Effector memory CD4-positive, alpha-beta T cell (primary cell): Measurements from ENCODE around the gene C6orf47.

Source experiments
- DNase-seq, 3 donors: peaks; one replicate each; pipeline ENCODE4 v3.0.0-alpha.2; 2020
- H3K27ac ChIP-seq: 2 replicates; pipeline ENCODE4 v1.7.0; 2013; ENCODE audit warnings: mild to moderate bottlenecking, low read length, moderate library complexity; ENCODE audit not compliant: insufficient read depth, poor library complexity, severe bottlenecking
- H3K27me3 ChIP-seq: replicated peaks from 2 replicates; pipeline ENCODE4 v1.7.0; 2013; ENCODE audit warnings: mild to moderate bottlenecking, low read length; ENCODE audit not compliant: insufficient read depth, control insufficient read depth, poor library complexity, severe bottlenecking
- H3K36me3 ChIP-seq: 2 replicates; pipeline ENCODE4 v1.7.0; 2013; ENCODE audit warnings: mild to moderate bottlenecking, low read length, moderate library complexity; ENCODE audit not compliant: control insufficient read depth, insufficient read depth
- H3K4me1 ChIP-seq: 2 replicates; pipeline ENCODE4 v1.7.0; 2013; ENCODE audit warnings: low read length, mild to moderate bottlenecking; ENCODE audit not compliant: control insufficient read depth, insufficient read depth, poor library complexity, severe bottlenecking
- H3K4me3 ChIP-seq: 2 replicates; pipeline ENCODE4 v1.7.0; 2013; ENCODE audit warnings: low read length, low read depth, mild to moderate bottlenecking; ENCODE audit not compliant: insufficient read depth, poor library complexity, severe bottlenecking
- H3K9me3 ChIP-seq: 2 replicates; pipeline ENCODE4 v1.7.0; 2013; ENCODE audit warnings: mild to moderate bottlenecking, low read length, moderate library complexity; ENCODE audit not compliant: control insufficient read depth

The C6orf47 gene

DNA sequence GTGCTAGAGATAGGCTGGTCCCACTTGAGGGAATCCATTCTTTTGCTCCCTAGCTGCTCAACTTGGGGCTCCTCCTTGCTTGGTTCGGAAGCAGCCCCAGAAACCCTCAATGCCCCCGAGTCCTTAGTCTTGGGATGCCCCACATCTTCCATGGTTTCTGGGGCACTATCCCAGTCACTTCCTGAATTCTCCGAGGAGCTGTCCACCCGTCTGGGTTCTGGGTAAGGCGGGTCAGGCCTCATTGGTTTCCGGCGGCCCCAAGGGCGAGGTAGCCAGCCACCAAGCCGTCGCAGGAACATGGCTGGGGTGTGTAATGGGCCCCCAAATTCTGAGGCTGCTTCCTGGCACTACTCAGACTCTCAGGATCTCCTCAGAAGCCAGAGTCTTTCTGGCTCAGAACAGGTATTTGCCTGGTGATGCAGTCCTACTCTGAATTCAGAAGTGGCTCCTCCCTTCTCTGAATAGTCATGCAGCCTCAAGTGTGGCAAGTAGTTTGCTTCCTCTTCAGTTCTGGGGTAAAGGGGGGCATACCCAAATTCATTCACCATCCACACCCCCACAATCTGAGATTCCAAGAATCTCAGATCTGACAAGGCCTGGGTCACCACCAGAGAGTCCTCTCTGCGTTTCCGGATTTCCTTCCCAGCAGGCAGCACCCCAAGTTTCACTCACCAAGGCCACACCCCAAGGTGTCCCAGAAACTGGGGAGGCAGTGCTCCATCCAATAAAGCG, 763 bp downstream of the C6orf47 start:
- H3K4me3 ChIP-seq = peak overlapping the region; percentile 82
- H3K4me1 ChIP-seq = peaks cover 50% of the 10 kb centered on the region
- H3K9me3 ChIP-seq = no peaks in the 10 kb centered on the region
- H3K27ac ChIP-seq = peak overlapping the region; percentile 80
- DNase-seq = peak in 1 of 3 donors; percentile 18
- no peaks in the 10 kb centered on the region for H3K27me3 ChIP-seq
- peaks cover 9% of the 10 kb centered on the region for H3K36me3 ChIP-seq

DNA sequence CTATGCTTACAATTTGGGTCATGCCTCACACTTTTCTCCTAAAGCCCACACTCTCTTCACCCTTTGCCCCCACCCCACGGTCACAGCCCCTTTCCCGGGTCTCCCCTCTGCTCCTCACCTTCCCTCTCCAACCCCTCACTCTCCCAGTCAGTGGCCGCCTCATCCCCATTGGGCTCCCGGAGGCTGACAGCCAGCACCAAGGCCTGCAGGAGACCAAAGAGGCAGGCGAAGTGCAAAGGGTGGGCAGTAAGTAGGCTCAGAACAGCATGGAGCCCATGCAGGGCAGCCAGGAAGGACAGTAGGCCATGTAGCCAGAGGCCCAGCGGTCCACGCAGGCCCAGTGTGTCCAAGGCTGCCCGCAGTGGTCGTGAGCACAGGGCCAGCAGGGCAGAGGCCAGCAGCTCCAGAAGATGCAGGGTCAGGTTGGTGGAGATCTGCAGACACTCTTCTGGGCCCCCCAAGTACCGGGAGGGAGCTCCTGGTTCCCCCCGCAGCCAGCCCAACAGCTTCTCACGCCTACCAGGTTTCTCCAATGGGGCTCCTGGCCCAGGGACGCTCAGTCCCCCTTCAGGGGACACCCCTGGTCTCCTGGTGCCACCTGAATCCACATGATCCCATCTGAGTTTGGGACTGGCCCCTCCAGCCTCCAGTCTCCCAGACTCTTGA, 1.5 kb downstream of the C6orf47 start:
- no peaks in the 10 kb centered on the region for H3K27me3 ChIP-seq
- H3K36me3 ChIP-seq = peaks cover 9% of the 10 kb centered on the region
- no peaks in the 10 kb centered on the region for H3K9me3 ChIP-seq
- DNase-seq = no peak
- peaks cover 43% of the 10 kb centered on the region for H3K4me1 ChIP-seq
- H3K27ac ChIP-seq = peak overlapping the region; percentile 80
- H3K4me3 ChIP-seq = peak overlapping the region; percentile 82

DNA sequence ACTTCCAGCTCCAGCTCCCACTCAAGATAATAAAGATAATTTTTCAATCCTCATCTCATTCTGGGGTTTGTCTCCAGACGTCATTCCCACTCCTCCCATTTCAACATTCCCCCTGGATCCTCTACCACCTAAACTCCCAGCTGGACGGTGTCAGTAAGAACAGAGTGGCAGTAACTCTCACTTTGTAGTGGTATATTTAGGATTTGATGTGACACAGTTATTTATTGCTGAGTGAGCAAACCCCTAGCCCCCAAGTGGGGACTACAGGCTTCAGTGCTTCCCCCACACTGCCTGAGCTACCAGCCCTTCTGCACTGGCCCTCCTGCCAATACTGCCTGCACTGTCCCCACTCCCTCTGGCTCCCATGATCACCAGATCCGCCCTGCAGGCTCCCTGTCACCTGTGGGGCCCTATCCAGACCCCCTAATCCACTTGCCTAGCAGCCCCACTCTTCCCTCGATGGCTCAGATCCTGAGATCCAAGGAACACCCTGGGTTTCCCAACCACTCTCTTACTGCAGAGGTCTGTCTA, 2.4 kb downstream of the C6orf47 start:
- no peak for DNase-seq
- Histone ChIP-seq H3K4me1 (peaks cover 38% of the 10 kb centered on the region), H3K9me3 (no peaks in the 10 kb centered on the region), H3K36me3 (peaks cover 9% of the 10 kb centered on the region), H3K27me3 (no peaks in the 10 kb centered on the region), H3K27ac (no peak overlapping the region), H3K4me3 (no peak overlapping the region)

DNA sequence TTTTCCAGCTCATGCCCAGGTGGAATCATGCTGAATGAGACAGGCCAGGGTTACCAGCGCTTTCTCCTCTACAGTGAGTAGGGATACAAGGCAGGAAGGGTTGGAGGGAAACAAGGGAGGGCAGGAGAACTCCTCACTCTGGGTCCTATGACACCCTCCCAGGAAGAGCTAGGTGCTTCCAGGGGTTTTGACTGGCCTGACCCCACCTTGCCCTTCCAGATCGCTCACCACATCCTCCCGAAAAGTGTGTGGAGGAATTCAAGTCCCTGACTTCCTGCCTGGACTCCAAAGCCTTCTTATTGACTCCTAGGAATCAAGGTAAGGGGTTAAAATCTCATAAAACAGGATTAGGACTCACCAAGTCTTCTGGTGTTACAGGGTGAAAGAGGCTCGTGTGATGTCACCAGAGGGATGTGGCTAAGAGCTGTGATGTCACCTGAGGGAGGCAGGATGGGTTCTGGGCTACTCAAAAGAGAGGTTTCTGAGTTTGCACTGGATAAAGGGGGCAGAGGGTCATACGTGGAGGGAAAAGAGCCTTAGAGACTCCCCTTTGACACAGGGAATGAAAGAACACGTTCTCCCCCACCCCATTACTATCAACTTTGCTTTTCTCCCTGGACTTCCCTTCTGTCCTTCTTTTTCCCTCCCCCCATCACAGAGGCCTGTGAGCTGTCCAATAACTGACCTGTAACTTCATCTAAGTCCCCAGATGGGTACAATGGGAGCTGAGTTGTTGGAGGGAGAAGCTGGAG, 3.0 kb downstream of the C6orf47 start:
- peaks cover 38% of the 10 kb centered on the region for H3K4me1 ChIP-seq
- no peak for DNase-seq
- no peak overlapping the region for H3K4me3 ChIP-seq
- no peaks in the 10 kb centered on the region for H3K9me3 ChIP-seq
- no peak overlapping the region for H3K27ac ChIP-seq
- H3K36me3 ChIP-seq = peaks cover 9% of the 10 kb centered on the region
- no peaks in the 10 kb centered on the region for H3K27me3 ChIP-seq

DNA sequence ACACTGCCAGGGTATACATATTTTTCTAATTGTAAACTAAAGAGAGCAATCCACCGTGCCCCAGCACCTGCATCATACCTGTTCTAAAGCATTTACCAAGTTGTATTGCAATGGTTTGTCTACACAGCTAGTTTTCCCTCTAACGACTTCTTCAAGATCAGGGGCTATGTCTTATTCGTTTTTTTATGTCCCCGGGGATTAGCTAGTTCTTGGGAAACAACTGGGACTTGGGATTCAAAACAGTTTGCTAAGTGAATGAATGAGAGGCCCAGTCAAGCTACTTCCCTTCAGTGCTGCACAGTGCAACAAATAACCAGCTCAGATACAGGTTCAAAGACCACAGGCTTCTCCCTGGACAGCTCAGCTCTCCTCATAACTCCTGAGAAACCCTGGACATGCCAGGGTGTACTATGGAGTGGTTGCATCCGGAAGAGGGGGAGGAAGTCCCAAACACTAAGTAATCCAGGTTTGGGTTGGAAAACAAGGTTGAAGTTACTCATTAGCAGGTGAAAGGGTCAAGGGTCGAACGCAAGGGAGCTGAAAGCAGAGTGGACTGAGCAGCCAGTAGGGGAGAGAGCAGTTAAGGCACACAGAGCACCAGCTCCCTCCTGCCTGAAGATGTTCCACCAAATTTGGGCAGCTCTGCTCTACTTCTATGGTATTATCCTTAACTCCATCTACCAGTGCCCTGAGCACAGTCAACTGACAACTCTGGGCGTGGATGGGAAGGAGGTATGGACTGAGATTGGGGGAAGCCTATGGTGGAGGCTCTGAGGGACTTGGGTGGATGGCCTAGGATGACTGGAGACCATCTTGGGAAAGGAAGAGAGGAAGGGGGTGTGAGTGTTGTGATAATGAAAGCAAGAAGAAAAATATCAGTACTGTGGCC, 5.0 kb downstream of the C6orf47 start, which contains the start of gene APOM:
Gene APOM, plus strand, starts transcription at position 546 of the 889 bp plus-strand sequence. Its CDS starts 73 bp downstream, at position 619.
- Histone ChIP-seq H3K4me3 (no peak within 1 kb of the TSS), H3K36me3 (peaks cover 4% of the 10 kb centered on the region), H3K27me3 (no peaks in the 10 kb centered on the region), H3K27ac (no peak within 1 kb of the TSS), H3K9me3 (no peaks in the 10 kb centered on the region), H3K4me1 (peaks cover 41% of the 10 kb centered on the region)
- DNase-seq = no peak

DNA sequence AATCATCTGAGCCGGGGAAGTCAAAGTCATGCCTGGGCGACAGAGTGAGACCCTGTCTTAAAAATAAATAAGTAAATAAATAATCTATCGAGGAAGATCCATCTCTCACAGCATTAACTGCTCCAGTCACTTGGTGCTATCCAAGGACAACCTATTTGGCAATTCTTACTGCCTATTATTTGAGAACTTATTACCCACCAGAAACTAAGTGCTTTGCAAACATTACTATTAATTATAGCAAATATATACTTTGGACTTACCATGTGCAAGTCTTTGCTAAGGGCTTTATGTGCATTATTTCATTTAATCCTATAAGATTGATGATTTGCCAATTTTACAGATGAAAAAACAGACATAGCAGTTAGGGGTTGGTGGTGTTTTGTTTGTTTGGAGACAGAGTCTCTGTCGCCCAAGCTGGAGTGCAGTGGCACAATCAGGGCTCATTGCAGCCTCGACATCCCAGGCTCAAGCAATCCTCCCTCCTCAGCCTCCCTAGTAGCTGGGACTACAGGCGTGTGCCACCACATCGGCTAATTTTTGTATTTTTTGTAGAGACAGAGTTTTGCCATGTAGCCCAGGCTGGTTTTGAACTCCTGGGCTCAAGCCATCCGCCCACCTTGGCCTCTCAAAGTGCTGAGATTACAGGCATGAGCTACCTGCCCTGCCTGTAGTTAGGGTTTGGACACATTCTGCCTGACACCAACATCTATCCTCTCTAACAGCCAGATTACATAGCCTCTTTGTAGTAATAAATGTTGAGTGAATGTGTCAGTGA, 5.8 kb downstream of the C6orf47 start:
- no peak overlapping the region for H3K4me3 ChIP-seq
- no peaks in the 10 kb centered on the region for H3K9me3 ChIP-seq
- peaks cover 36% of the 10 kb centered on the region for H3K4me1 ChIP-seq
- H3K27ac ChIP-seq = no peak overlapping the region
- no peaks in the 10 kb centered on the region for H3K27me3 ChIP-seq
- DNase-seq = no peak
- peaks cover 4% of the 10 kb centered on the region for H3K36me3 ChIP-seq

DNA sequence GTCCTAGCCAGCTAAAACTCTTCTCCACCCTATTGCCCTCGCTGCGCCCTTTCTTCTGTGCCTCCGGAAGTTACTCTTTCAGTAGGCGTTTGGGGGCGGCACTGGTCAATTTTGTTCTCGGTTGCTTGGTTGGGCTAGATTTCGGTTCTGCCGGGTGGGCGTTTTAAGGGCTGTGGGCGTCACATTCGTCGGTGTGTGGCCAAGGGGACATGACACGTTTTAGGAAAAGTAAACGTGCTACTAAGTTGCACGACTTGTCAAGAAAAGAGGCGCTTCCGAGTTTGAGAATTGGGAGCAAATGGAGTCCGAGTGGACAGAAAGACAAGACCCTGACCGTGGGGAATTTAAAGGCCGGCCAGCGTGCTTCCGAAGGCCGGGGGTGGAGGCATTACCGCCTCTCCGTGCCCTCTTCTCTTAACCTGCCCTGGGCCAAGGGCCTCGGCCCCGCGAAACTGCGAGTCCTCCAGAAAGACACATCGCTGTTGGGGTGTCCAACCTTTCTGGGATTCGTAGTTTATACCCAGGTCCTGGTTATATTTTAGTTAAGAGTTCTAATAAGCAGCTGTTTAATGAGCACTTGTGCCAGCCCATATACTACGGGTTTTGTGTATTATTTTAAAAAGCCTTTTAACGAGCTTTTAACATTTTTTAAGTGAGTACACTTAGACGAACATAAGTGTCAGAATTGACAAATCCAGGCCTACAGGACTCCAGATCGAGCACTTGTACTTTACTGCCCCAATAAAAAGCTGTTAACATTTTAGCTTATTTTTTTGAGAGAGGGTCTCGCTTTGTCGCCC, 7.5 kb downstream of the C6orf47 start:
- peaks cover 16% of the 10 kb centered on the region for H3K36me3 ChIP-seq
- no peaks in the 10 kb centered on the region for H3K9me3 ChIP-seq
- peak in 2 of 3 donors; percentile 77 to 82 for DNase-seq
- H3K4me3 ChIP-seq = peak overlapping the region; percentile 69
- H3K4me1 ChIP-seq = peaks cover 19% of the 10 kb centered on the region
- no peaks in the 10 kb centered on the region for H3K27me3 ChIP-seq
- peak overlapping the region; percentile 98 for H3K27ac ChIP-seq

DNA sequence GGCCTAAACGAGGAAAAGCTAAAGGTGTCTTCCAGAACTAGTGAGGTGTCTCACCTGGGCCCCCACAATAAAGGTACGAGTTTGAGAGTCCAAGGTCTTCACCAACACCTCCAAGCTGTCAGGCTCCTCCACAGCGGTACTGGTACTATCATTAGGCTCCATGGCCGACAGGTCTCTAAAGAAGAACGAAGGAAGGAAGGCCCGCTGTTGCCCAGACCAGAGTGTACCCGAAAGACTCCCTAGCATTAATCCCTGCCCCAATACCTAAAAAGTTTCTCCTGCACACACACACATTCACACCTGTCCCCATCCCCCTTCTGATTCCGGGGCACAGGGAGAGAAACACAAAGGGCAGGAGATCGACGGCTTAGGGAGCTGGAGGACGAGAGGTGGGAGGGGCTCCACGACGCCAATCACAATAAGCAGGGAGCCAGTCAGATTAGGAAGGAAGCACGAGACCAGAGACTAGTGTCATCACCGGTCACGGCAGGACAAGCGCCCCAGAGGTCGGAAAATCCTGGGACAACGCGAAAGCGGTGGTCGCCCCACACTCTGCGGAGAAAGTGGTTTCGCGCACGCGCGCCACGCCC, 8.9 kb downstream of the C6orf47 start:
- no peak for DNase-seq
- Histone ChIP-seq H3K27me3 (no peaks in the 10 kb centered on the region), H3K4me1 (peaks cover 19% of the 10 kb centered on the region), H3K4me3 (peak overlapping the region; percentile 69), H3K27ac (peak overlapping the region; percentile 98), H3K36me3 (peaks cover 28% of the 10 kb centered on the region), H3K9me3 (no peaks in the 10 kb centered on the region)
